Adrenal gland (tissue), 12 donors: ENCODE results near the gene CD300C. TPM values are rescaled to one million over a fixed set of nuclear protein-coding genes. Genes with fewer than 3 reads are reported as not detected.

ENCODE experiments used
- DNase-seq, 7 donors: peaks; one replicate each; pipeline ENCODE4 v3.0.0-alpha.2; 2019 to 2020
- H3K27ac ChIP-seq, 5 donors: fragments of 200-600 bp; sonication (generic) in 4 of 5; 1 replicate in 3 of 5; 2 replicates in 2 of 5; pipeline versions ENCODE4 v1.5.1 to v1.8.0; 2016 to 2020; ENCODE audit warnings: mild to moderate bottlenecking in 1 of 5
- H3K27me3 ChIP-seq: fragments of 200-600 bp; 2 replicates; pipeline ENCODE4 v1.8.0; 2021
- H3K36me3 ChIP-seq, 2 donors: fragments of 200-600 bp; replicated peaks in 1 of 2; 1 replicate in 1 of 2; 2 replicates in 1 of 2; pipeline versions ENCODE4 v1.5.1 to v1.8.0; 2018 to 2022
- H3K4me1 ChIP-seq, 2 donors: fragments of 200-600 bp; replicated peaks in 1 of 2; 1 replicate in 1 of 2; 2 replicates in 1 of 2; pipeline versions ENCODE4 v1.5.1 to v1.8.0; 2018 to 2021
- H3K4me3 ChIP-seq, 4 donors: fragments of 200-600 bp; sonication (generic) in 3 of 4; one replicate each; pipeline ENCODE4 v1.5.1; 2016 to 2018
- H3K9me3 ChIP-seq, 3 donors: fragments of 200-600 bp; sonication (generic) in 1 of 3; replicated peaks in 1 of 3; 1 replicate in 2 of 3; 2 replicates in 1 of 3; pipeline versions ENCODE4 v1.5.1 to v1.8.0; 2016 to 2021
- CTCF ChIP-seq, 6 experiments: fragments of 450-650 bp in 4 of 6; fragments of 200-600 bp in 2 of 6; sonication (generic) in 1 of 6; IDR thresholded peaks; 1 replicate in 5 of 6; 2 replicates in 1 of 6; pipeline versions ENCODE4 v1.5.1 to v1.8.0; 2016 to 2021; ENCODE audit warnings: antibody characterized with exemption in 6 of 6, mild to moderate bottlenecking in 2 of 6, moderate library complexity in 1 of 6
- POLR2A ChIP-seq, 2 donors: fragments of 450-650 bp; IDR thresholded peaks; one replicate each; pipeline ENCODE4 v1.6.1; 2017; ENCODE audit warnings: antibody characterized with exemption in 2 of 2, mild to moderate bottlenecking in 2 of 2, moderate library complexity in 1 of 2
- WGBS, 4 donors: extraction: QIAGEN DNeasy Blood & Tissue Kit in 2 of 4; methylation state at CpG; one replicate each; pipeline versions ENCODE4 v1.1.5 to v1.1.7; 2013 to 2017; 5-methylcytosine and 5-hydroxymethylcytosine counted together
- intact Hi-C, 2 donors: fragments of 100-400 bp; cut with DNase I; formaldehyde crosslinking; loops; one replicate each; pipeline versions ENCODE4 v1.14.1 to v1.15.0; 2022 to 2023
- polyA plus RNA-seq, 3 donors: library from polyadenylated mRNA; stranded (reverse); fragments of 200-250 nt in 2 of 3; fragments of 350-450 nt in 1 of 3; fragmentation: Illumina TruSeq in 1 of 3; extraction: RNeasy Lipid Tissue Mini Kit (QIAGEN cat#74804) in 1 of 3; gene quantifications; one replicate each; pipeline ENCODE4 v1.2.3, GENCODE V29; 2013 to 2014
- total RNA-seq, 9 donors: library from RNA; depleted of rRNA in 4 of 9; stranded (reverse); fragments of >200 nt in 4 of 9; fragments of 120-200 nt in 1 of 9; fragmentation: NEBNext Ultra II Directional in 1 of 9; extraction: Animal tissue kit (Norgen Biotek cat#: 25700) in 1 of 9; gene quantifications; one replicate each; pipeline versions ENCODE4 v1.1.0 to v1.2.4, GENCODE V29; 2013 to 2023
- donor health status: healthy with polysubstance abuse.
- donor health status: Bipolar disorder and iron deficiency.
- donor health status: DM: yes; HTN: yes; CAD: no.
- donor health status: DM: no; HTN: no; CAD: no.
- donor health status: DM: no; HTN: no; CAD: no.
- donor health status: DM: yes; HTN: yes; CAD: no.

Gene CD300C
- total and polyA plus RNA-seq, 12 donors = 0.22 to 4.5 (median 2.3) TPM; not detected in 1

GRCh38 chr17:74523308-74523707 is 22.6 kb downstream of the CD300C start:
- H3K9me3 ChIP-seq = no peaks in the 10 kb centered on the region
- no peaks in the 10 kb centered on the region for H3K4me1 ChIP-seq
- peaks cover 3% of the 10 kb centered on the region for H3K27me3 ChIP-seq
- intact Hi-C loops = no loop called here
- DNase-seq = peak in 2 of 7 donors; percentile 6 to 38
- 81 to 92% (median 87%) methylated on average over 3 of the region's 3 CpGs for WGBS, 4 donors
- H3K27ac ChIP-seq = no peak overlapping the region
- TF ChIP-seq POLR2A (IDR thresholded peaks at IDR 0.05) (no peak), CTCF (IDR thresholded peaks at IDR 0.05) (no peak)
- H3K36me3 ChIP-seq = no peaks in the 10 kb centered on the region
- no peak overlapping the region for H3K4me3 ChIP-seq

DNA sequence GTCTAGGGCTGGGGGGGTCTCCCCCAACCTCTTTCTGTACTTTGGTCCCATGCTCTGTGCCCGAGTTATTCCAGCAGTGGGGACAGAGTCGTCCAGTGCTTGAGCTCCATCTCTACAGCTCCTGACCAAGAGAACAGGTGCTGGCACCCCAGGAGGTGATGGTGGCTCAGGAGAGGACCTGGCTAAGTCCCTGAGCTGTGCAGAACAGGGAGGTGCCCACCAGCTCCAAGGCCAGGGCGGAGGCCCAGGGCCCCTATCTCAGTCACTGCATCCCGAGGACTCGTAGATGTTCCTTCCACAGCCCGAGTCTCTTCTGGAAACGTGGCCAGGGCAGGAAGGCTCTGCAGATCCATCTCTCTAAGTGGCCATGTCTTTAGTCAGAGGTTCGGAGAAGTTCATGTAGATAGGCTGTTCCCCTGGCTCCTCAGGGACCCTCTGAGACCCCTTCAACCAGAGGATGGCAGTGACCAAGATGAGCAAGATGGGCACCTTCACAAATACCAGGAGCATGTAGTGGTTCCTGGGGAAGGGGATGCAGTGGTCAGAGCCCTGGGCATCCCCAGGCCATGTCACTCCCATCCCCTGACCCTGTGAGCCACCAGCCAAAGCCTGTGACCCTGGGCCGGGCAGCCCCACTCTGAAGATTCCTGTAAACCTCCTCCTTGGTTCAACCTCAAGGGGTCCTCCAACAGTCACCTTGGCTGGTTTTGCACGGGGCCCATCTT is 23.4 kb downstream of the CD300C start:
- 76 to 86% (median 79%) methylated on average over 5 to 10 of the region's 10 CpGs for WGBS, 4 donors
- no peaks in the 10 kb centered on the region for H3K4me1 ChIP-seq
- TF ChIP-seq CTCF (IDR thresholded peaks at IDR 0.05) (no peak), POLR2A (IDR thresholded peaks at IDR 0.05) (no peak)
- no peak overlapping the region for H3K27ac ChIP-seq
- no peaks in the 10 kb centered on the region for H3K9me3 ChIP-seq
- H3K27me3 ChIP-seq = peaks cover 3% of the 10 kb centered on the region
- intact Hi-C loops = no loop called here
- DNase-seq = peak in 3 of 7 donors; percentile 5 to 35 (median 13)
- no peak overlapping the region for H3K4me3 ChIP-seq
- no peaks in the 10 kb centered on the region for H3K36me3 ChIP-seq

DNA sequence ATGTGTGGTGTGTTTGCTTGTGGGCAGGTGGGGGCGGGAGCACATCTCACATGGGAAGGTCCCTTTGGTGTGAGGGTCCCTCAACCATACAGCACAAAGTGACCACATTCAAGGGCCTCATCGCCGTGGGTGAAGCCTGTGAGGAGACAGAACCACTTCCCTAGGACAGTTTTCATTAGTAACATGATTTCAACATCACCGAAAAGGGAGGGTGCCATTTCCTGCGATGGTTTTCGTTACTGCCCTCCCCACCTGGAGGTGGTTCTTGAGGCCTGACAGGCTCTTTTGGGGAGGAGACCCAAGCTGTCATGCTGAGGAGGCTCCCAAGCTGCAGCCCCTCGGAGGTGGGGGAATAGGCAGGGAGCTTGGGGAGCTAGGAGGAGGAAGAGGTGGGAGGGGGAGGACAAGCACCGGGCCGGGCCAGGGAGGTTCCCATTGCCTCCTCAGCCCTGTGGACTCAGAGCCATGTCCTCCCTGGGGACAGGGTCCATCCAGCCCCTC is 24.2 kb downstream of the CD300C start:
- 66 to 84% (median 73%) methylated on average over 7 to 9 of the region's 9 CpGs for WGBS, 4 donors
- TF ChIP-seq POLR2A (IDR thresholded peaks at IDR 0.05) (no peak), CTCF (IDR thresholded peaks at IDR 0.05) (no peak)
- Histone ChIP-seq H3K27ac (peak overlapping the region; percentile 41 to 90 (median 75)), H3K36me3 (no peaks in the 10 kb centered on the region), H3K4me1 (no peaks in the 10 kb centered on the region), H3K4me3 (no peak overlapping the region), H3K9me3 (no peaks in the 10 kb centered on the region), H3K27me3 (peaks cover 3% of the 10 kb centered on the region)
- DNase-seq = peak in 2 of 7 donors; percentile 26 to 53
- intact Hi-C loops = no loop called here

DNA sequence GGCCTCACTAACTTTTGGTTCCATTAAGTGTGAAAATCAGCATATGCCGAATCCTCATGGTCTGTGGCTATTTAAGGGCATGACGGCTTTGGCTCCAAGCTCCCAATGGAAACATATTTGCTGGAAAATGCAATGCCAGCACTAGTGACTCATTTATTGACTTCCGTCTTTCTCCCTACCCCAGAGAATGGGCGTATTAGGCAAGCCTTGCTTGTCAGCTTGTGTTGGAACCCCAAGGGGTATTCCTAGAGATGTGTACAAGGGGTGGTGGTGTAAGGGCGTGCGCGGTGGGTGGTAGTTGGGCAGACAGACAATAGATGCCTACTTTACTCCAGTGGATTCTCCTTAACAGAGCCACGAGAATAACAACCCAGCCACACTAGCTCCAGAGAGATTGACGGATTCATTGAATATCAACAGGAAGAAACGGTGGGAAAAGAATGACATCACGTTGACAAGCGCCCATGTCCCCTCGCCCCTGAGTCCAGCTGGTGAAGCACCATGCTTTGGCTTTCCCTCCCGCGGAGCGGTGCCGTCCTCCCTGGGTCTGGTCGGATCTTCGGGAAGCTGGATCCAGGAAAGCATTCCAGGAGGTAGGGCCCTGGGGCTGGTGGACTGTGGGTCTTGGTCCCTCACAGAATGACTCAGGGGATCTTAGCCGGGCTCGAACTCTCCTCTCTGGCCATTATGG is 25.0 kb downstream of the CD300C start:
- peak in 4 of 7 donors; percentile 43 to 60 (median 48) for DNase-seq
- Histone ChIP-seq H3K4me3 (no peak overlapping the region), H3K9me3 (no peaks in the 10 kb centered on the region), H3K27me3 (peaks cover 3% of the 10 kb centered on the region), H3K4me1 (no peaks in the 10 kb centered on the region), H3K27ac (peak overlapping the region; percentile 41 to 90 (median 75)), H3K36me3 (no peaks in the 10 kb centered on the region)
- intact Hi-C loops = no loop called here
- WGBS, 4 donors = 75 to 84% (median 80%) methylated on average over 21 of the region's 21 CpGs
- TF ChIP-seq CTCF (IDR thresholded peaks at IDR 0.05) (no peak), POLR2A (IDR thresholded peaks at IDR 0.05) (no peak)
